Loucy (cell line): ENCODE data around the gene CALR.

Experiments
- CTCF ChIP-seq: fragments of 200-600 bp; sonication (generic); conservative IDR thresholded peaks from 2 replicates; pipeline ENCODE4 v1.5.1; 2014; ENCODE audit warnings: mild to moderate bottlenecking, antibody characterized with exemption, low read length
- EZH2phosphoT487 ChIP-seq: fragments of 200-600 bp; IDR thresholded peaks from 2 replicates; pipeline ENCODE4 v1.6.1; 2018; ENCODE audit warnings: antibody characterized with exemption, mild to moderate bottlenecking, moderate library complexity, borderline replicate concordance

- TF ChIP-seq CTCF (no peak), EZH2phosphoT487 (no peak)
These were observed 47.4 kb upstream of the CALR start, which contains the start of gene GCDH for GRCh38 chr19:12890787-12891552.
